Measurements from ENCODE around the gene PPFIA1. TPM values are rescaled to one million over a fixed set of nuclear protein-coding genes. Genes with fewer than 3 reads are reported as not detected.

The PPFIA1 gene
- total and polyA plus RNA-seq, 2 of the 13 experiments (the other 11 are each of a cell fraction or from before 2014, with no cell fraction given): 29.9 to 45.2 TPM

- peak; percentile 70; the same call in 1 of the 2 replicates for TF ChIP-seq ZSCAN21 (CRISPR knock-in tag; IDR thresholded peaks at IDR 0.05; ENCODE audit: borderline replicate concordance)
- no peak for TF ChIP-seq ZNF207 (IDR thresholded peaks at IDR 0.05; ENCODE audit: borderline replicate concordance)
- peak; percentile 55; the same call in 1 of the 2 replicates for TF ChIP-seq PAXIP1 (CRISPR knock-in tag; conservative IDR thresholded peaks at IDR 0.05)
- no peak for TF ChIP-seq ZFP36L1 (CRISPR knock-in tag; IDR thresholded peaks at IDR 0.05)
- no peak for TF ChIP-seq GPBP1L1 (CRISPR knock-in tag; IDR thresholded peaks at IDR 0.05)
- TF ChIP-seq RFX3 (CRISPR knock-in tag; IDR thresholded peaks at IDR 0.05): no peak
- TF ChIP-seq RBM39 (IDR thresholded peaks at IDR 0.05; ENCODE audit: low read depth, low read length, poor library complexity, severe bottlenecking): no peak
- TF ChIP-seq ZNF281 (CRISPR knock-in tag; IDR thresholded peaks at IDR 0.05; ENCODE audit: borderline replicate concordance): no peak
- no peak for TF ChIP-seq ZNF781 (CRISPR knock-in tag; IDR thresholded peaks at IDR 0.05; ENCODE audit: borderline replicate concordance, not compliant biosample characterization)
- peak; percentile 89 for TF ChIP-seq RBFOX2 (IDR thresholded peaks at IDR 0.05; ENCODE audit: low read depth, low read length)
- no peak for TF ChIP-seq ZFP37 (CRISPR knock-in tag; IDR thresholded peaks at IDR 0.05; ENCODE audit: borderline replicate concordance)
- TF ChIP-seq HNF4G (IDR thresholded peaks at IDR 0.05; ENCODE audit: borderline replicate concordance, low read depth, low read length): no peak
- peak; percentile 64; the same call in 1 of the 2 replicates for TF ChIP-seq HNF4G (CRISPR knock-in tag; IDR thresholded peaks at IDR 0.05; ENCODE audit: borderline replicate concordance, low read depth)
- TF ChIP-seq HNRNPK (IDR thresholded peaks at IDR 0.05; ENCODE audit: low read depth, low read length, poor library complexity, severe bottlenecking): peak; percentile 40
- peak; percentile 59 for TF ChIP-seq GMEB1 (CRISPR knock-in tag; IDR thresholded peaks at IDR 0.05; ENCODE audit: borderline replicate concordance)
- peak; percentile 88; the same call in 1 of the 2 replicates for TF ChIP-seq BRCA1 (CRISPR knock-in tag; IDR thresholded peaks at IDR 0.05)
- peak; percentile 62 to 90 for TF ChIP-seq POLR2A (IDR thresholded peaks at IDR 0.05; ENCODE audit: insufficient read depth in 1 of 2, low read depth in 2 of 2, low read length in 2 of 2)
- peak; percentile 48; the same call in 1 of the 2 replicates for TF ChIP-seq SMAD1 (CRISPR knock-in tag; IDR thresholded peaks at IDR 0.05; ENCODE audit: borderline replicate concordance, low read depth)
- TF ChIP-seq CENPX (CRISPR knock-in tag; IDR thresholded peaks at IDR 0.05): no peak
Measured at GRCh38 chr11:70397983-70398833, 127.7 kb downstream of the PPFIA1 start, which contains the start of gene CTTN (continued).

Data from HepG2 (cell line).